GM13976 (cell line): ENCODE results near the gene ACSS1.

ENCODE experiments used
- DNase-seq: peaks from one replicate; pipeline ENCODE4 v3.0.0; 2012; ENCODE audit warnings: low spot score
- CTCF ChIP-seq: IDR thresholded peaks from 2 replicates; pipeline ENCODE4 v1.5.1; 2012; ENCODE audit warnings: borderline replicate concordance, mild to moderate bottlenecking; ENCODE audit not compliant: insufficient read depth; ENCODE audit errors: extremely low read depth, missing control alignments, control extremely low read depth
- in situ Hi-C: fragments of 300-500 bp; cut with MboI; formaldehyde crosslinking; loops from one replicate; pipeline ENCODE4 v1.12.0; 2022; ENCODE audit warnings: low sequenced_read_pairs, mixed read lengths, inconsistent platforms; ENCODE audit not compliant: unreplicated experiment

ACSS1 gene

DNA sequence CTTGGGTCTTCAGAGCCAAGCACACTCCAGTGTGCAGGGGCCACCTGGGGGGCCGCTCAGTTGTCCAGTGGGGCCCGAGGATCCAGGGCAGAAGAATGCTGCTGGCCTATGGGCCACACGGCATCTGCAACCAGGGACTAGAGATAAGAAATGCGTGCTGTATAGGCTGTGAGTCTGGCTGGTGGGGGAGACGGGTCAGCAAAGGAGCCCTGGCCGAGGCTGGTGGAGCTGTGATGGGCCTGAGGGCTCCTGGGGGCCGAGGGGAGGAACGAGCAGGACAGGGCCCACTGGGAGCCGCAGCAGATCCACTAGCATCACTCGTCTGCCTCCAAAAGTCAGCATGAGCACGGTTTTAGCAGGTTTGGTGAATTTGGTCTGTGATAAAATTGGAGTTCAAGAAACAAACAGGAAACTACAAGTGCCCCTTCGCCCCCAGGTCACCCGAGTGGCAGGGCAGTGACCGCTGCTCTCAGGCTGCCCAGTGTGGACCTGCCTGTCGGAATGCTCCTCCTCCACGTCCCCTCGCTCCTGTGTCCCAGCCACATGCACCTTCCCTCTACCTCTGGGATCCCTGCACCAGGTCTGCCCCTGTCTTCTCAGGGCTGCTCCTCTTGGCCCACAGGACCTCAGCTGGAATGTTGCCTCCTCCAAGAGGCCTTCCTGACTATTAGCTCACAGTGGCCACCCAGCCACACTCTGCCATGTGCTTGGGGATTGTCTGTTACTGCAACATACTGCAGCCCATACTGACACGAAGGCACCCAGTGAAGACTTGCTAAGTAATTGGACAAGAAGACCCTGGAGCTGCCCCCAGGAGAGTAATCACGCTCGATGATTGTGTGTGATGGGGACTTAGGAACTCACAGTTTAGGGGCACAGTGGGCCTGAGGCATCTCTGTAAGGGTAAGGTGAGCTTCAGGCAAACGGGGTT, 10.9 kb downstream of the ACSS1 start:
- no peak for DNase-seq
- TF ChIP-seq CTCF: no peak
- in situ Hi-C loops: no loop called here

DNA sequence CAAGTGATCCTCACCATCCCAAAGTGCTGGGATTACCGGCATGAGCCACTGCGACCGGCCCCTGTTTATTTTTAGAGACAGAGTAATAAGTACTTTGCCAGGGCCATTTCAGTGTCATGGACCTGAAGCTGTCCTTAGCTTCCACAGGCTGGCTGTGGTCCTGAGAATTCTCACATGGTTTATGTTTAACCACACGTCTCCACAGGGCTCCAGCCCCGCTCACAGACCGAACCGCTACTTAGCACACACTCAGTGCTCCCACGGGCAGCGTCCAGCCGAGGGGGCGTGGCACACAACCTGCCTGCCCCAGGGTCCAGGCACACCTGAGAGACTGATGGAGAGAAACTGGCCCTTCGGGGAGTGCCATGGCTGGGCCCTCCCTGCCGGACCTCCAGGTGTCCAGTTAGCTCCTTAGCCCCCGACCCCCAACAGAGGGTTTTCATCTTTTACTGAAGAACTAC, 11.7 kb downstream of the ACSS1 start:
- TF ChIP-seq CTCF: no peak
- in situ Hi-C loops: no loop called here
- no peak for DNase-seq

DNA sequence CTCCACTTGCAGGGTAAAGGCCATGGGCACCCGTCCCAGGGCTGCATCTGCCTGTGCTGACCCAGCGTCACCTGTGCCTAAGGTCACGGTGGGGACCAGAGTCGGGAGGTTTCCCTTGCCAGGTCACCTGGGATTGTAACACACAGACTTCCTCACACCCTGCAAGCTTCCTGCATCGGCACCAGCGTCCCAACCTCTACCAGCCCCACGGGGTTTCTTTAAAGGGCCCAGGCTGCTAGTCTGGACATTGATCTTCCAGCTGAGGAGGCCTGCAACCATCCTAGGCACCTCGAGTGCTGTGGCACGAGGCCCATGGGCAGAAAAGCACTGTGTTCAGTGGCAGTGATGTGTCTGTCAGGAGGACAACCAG, 12.6 kb downstream of the ACSS1 start:
- DNase-seq: no peak
- TF ChIP-seq CTCF: no peak
- in situ Hi-C loops: no loop called here

GRCh38 chr20:25044660-25045342, 13.1 kb downstream of the ACSS1 start:
- no peak for DNase-seq
- in situ Hi-C loops: no loop called here
- TF ChIP-seq CTCF: no peak

DNA sequence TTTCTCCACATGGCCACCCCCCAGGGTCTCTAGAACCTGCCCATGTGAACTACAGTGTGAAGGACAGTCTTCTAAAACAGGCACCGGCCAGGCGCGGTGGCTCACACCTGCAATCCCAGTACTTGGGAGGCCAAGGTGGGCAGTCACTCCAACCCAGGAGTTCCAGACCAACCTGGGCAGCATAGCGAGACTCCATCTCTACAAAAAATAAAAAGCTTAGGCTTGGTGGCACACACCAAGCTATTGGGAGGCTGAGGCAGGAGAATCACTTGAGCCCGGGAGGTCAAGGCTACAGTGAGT, 13.7 kb downstream of the ACSS1 start:
- in situ Hi-C loops: no loop called here
- no peak for DNase-seq
- no peak for TF ChIP-seq CTCF

DNA sequence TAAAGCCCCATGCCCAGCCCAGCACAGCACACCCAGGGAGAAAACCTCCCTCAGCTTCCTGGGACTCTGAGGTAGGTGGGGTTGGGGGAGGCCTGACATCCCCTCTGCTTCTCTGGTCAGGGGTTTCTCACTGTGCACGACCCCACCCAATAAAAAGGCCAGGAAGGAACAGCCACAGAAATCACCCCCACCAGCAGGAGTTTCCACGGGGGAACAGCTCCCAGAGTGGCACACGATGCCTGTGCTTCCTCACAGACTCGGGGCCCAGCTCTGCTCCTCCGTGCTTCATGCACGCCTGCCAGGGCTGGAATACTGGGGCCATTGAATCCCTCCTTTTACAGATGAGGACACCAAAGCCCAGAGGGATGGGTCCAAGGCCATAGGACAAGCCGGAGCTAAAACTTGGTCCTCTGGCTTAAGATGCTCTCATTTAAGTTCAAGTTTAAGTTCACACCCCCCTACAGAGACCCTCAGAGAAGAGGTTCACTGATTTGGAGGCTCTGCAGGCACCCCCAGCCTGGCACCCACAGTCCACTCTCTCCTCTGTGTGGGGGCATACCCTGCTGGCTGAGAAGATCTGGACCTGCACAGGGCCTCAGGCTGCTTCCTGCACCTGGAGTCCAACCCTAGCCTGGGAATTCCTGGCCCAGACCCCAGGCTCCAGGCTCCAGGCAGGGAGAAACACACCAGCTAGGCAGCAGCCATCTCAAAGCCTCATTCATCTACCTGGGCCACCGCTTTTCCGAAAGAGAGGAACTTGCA, 14.3 kb downstream of the ACSS1 start:
- DNase-seq: no peak
- TF ChIP-seq CTCF: no peak
- in situ Hi-C loops: no loop called here
